ENCODE data around the gene CCBE1. TPM values are rescaled to one million over a fixed set of nuclear protein-coding genes. Genes with fewer than 3 reads are reported as not detected.

Gene CCBE1
- total and polyA plus RNA-seq, 7 donors = 0.23 to 61.1 (median 38.9) TPM

DNA sequence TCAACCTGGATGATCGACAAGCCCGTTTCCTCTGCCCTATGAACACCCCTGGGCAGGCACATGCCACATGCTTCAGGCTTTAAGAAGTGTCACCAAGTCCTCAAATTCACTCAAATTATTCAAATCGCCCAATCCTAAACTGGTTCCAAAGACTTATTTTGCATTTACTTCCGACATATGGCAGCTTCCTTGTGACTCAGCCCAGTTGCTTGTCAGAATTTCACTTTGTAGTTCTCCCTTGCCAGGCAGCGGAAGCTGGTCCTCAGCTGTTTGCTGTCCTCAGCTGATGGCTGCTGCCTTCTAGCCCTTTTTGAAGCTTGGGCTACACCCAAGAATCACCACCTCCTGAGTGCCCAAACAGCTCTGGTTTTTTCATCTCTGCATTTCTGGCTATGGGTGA is 232.7 kb downstream of the CCBE1 start:
- no peak for DNase-seq
- Histone ChIP-seq H3K4me3 (no peak overlapping the region), H3K27ac (no peak overlapping the region), H3K27me3 (no peaks in the 10 kb centered on the region), H3K4me1 (peaks cover 0 to 11% (median 9%) of the 10 kb centered on the region in 4 donors), H3K9me3 (no peaks in the 10 kb centered on the region), H3K36me3 (peaks cover 0 to 29% (median 5%) of the 10 kb centered on the region in 4 donors)
- WGBS, 2 donors = 77 to 90% methylated on average over 5 of the region's 5 CpGs
- intact Hi-C loops (cut with DNase I) = loop anchor here (5.0 kb wide), 1 partner anchor 233 kb away; the partner anchor contains the start of gene CCBE1
- TF ChIP-seq POLR2AphosphoS5 (IDR thresholded peaks at IDR 0.05) (no peak), EP300 (IDR thresholded peaks at IDR 0.05) (no peak), POLR2A (IDR thresholded peaks at IDR 0.05) (no peak)
- TF ChIP-seq, protein P1, sequence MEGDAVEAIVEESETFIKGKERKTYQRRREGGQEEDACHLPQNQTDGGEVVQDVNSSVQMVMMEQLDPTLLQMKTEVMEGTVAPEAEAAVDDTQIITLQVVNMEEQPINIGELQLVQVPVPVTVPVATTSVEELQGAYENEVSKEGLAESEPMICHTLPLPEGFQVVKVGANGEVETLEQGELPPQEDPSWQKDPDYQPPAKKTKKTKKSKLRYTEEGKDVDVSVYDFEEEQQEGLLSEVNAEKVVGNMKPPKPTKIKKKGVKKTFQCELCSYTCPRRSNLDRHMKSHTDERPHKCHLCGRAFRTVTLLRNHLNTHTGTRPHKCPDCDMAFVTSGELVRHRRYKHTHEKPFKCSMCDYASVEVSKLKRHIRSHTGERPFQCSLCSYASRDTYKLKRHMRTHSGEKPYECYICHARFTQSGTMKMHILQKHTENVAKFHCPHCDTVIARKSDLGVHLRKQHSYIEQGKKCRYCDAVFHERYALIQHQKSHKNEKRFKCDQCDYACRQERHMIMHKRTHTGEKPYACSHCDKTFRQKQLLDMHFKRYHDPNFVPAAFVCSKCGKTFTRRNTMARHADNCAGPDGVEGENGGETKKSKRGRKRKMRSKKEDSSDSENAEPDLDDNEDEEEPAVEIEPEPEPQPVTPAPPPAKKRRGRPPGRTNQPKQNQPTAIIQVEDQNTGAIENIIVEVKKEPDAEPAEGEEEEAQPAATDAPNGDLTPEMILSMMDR (IDR thresholded peaks at IDR 0.05) = no peak

DNA sequence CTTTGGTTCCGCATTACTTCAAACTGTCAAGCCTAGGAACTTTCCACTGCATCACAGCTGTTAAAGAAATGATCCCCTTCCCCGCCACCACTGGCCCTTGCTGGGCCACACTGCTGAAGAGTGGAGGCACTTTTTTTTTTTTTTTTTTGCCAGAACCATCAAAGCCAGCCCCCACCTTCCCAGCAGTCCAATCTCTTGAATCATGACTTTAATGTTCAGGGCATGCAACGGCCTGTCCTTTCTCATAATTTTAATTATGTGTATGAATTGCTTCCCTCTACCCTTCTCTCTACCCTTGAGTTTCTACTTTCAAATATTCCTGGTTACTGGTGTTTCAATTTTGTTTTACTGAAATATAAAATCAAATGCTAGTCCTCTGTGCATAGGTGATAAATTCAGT is 236.1 kb downstream of the CCBE1 start:
- no peak for DNase-seq
- intact Hi-C loops (cut with DNase I) = loop anchor here (5.0 kb wide), 1 partner anchor 236 kb away; the partner anchor contains the start of gene CCBE1
- peaks cover 0 to 17% (median 10%) of the 10 kb centered on the region in 4 donors for H3K4me1 ChIP-seq
- no peaks in the 10 kb centered on the region for H3K9me3 ChIP-seq
- TF ChIP-seq POLR2AphosphoS5 (IDR thresholded peaks at IDR 0.05) = no peak
- TF ChIP-seq, protein P1 (IDR thresholded peaks at IDR 0.05) = no peak
- TF ChIP-seq EP300 (IDR thresholded peaks at IDR 0.05) = no peak
- TF ChIP-seq POLR2A (IDR thresholded peaks at IDR 0.05) = no peak
- no peak overlapping the region for H3K27ac ChIP-seq
- 66 to 74% methylated on average over 3 of the region's 3 CpGs for WGBS, 2 donors
- no peaks in the 10 kb centered on the region for H3K27me3 ChIP-seq
- peaks cover 0 to 14% (median 0%) of the 10 kb centered on the region in 4 donors for H3K36me3 ChIP-seq
- H3K4me3 ChIP-seq = no peak overlapping the region

DNA sequence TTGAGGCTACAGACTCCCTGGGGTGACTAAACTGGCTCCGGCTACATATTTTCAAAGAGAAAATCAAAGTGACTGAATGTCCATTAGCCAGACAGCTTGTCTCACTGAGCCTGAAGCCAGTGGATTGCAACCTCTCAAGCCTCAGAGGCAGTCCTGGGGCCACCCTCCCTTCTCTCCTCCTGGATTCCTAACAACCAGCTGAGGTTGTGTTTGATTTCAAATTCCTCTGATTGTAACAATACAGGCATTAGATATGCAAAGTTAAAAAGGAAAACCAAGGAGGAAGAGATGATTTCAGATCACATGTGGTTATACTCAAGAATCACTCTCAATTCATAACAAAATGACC is 237.2 kb downstream of the CCBE1 start:
- 72 to 82% methylated on average over 1 of the region's 1 CpG for WGBS, 2 donors
- Histone ChIP-seq H3K4me3 (no peak overlapping the region), H3K36me3 (peaks cover 0 to 14% (median 0%) of the 10 kb centered on the region in 4 donors), H3K4me1 (peaks cover 0 to 28% (median 20%) of the 10 kb centered on the region in 4 donors), H3K9me3 (no peaks in the 10 kb centered on the region), H3K27me3 (no peaks in the 10 kb centered on the region), H3K27ac (peak overlapping the region in 1 of 4 donors; percentile 11)
- intact Hi-C loops (cut with DNase I) = loop anchor here (1.0 to 5.0 kb wide), 2 partner anchors 237 to 363 kb away; partner anchors contain the start of gene CCBE1
- no peak for TF ChIP-seq POLR2AphosphoS5 (IDR thresholded peaks at IDR 0.05)
- TF ChIP-seq, protein P1 (IDR thresholded peaks at IDR 0.05) = no peak
- TF ChIP-seq EP300 (IDR thresholded peaks at IDR 0.05) = no peak
- no peak for TF ChIP-seq POLR2A (IDR thresholded peaks at IDR 0.05)
- no peak for DNase-seq

DNA sequence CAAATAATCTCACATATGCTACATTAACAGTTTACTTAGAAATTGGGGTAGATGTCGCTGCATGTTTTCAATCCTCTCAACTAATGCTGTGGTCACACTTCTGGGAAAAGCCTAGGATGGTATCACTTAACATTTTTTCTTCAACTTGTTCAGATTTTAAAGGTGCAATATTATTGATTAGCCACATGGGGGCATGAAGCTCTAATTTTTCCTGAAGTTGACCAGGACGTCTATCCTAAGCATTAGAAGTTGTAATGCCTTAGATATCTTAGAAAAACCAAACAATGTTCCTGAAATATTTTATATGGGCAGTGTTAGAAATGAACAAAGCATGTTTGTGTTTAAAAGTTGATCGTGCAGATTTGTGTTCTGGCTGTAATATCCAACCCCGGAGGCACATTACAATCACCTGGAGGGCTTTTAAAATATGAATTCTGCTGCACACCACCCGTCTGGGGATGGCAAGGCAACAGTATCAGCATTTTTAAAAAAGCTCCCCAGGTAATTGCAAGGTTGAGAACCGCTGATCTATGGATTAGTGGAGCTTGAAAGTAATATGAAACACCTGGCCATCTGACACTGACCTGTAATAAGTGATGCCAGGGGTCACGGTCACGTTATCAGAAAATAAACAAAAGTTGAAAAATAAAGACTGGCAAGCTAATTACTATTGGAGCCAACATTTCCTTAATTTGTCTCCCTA is 237.7 kb downstream of the CCBE1 start:
- peak overlapping the region in 1 of 4 donors; percentile 11 for H3K27ac ChIP-seq
- peaks cover 0 to 30% (median 22%) of the 10 kb centered on the region in 4 donors for H3K4me1 ChIP-seq
- peak in 1 of 4 donors; percentile 10 for TF ChIP-seq POLR2AphosphoS5 (IDR thresholded peaks at IDR 0.05)
- no peak for TF ChIP-seq EP300 (IDR thresholded peaks at IDR 0.05)
- TF ChIP-seq POLR2A (IDR thresholded peaks at IDR 0.05) = no peak
- TF ChIP-seq, protein P1 (IDR thresholded peaks at IDR 0.05) = peak; percentile 28 to 59 (median 44)
- H3K4me3 ChIP-seq = no peak overlapping the region
- H3K9me3 ChIP-seq = no peaks in the 10 kb centered on the region
- 11 to 31% methylated on average over 8 of the region's 8 CpGs for WGBS, 2 donors
- peaks cover 0 to 15% (median 0%) of the 10 kb centered on the region in 4 donors for H3K36me3 ChIP-seq
- DNase-seq = no peak
- intact Hi-C loops (cut with DNase I) = loop anchor here (1.0 to 5.0 kb wide), 2 partner anchors 238 to 364 kb away; partner anchors contain the start of gene CCBE1
- H3K27me3 ChIP-seq = no peaks in the 10 kb centered on the region
